ENCODE measurements around the gene ZNF74.

The ZNF74 gene

GRCh38 chr22:20434264-20434751 lies 40.4 kb downstream of the ZNF74 start:
- DNase-seq: no peak

GRCh38 chr22:20434773-20435172 lies 40.8 kb downstream of the ZNF74 start:
- no peak for DNase-seq

- no peak for DNase-seq
Measured at GRCh38 chr22:20435436-20436306, 41.7 kb downstream of the ZNF74 start.

GRCh38 chr22:20436307-20436767 lies 42.4 kb downstream of the ZNF74 start:
- no peak for DNase-seq

GRCh38 chr22:20436768-20437612 lies 43.0 kb downstream of the ZNF74 start:
- DNase-seq: no peak

GRCh38 chr22:20437613-20438426 lies 43.9 kb downstream of the ZNF74 start, which contains the start of gene SCARF2:
Gene SCARF2 (minus strand): TSS chr22:20437825. CDS start chr22:20437754, 71 bp downstream.
- DNase-seq: no peak

- DNase-seq: no peak
Measured at GRCh38 chr22:20438427-20438677, 44.4 kb downstream of the ZNF74 start.

- no peak for DNase-seq
Measured at GRCh38 chr22:20438678-20439492, 44.9 kb downstream of the ZNF74 start.

GRCh38 chr22:20439556-20439927 lies 45.6 kb downstream of the ZNF74 start:
- DNase-seq: no peak

GRCh38 chr22:20439928-20440575 lies 46.1 kb downstream of the ZNF74 start:
- no peak for DNase-seq

- DNase-seq: no peak
Measured at GRCh38 chr22:20440637-20441591, 47.0 kb downstream of the ZNF74 start.

GRCh38 chr22:20441631-20442484 lies 47.9 kb downstream of the ZNF74 start:
- DNase-seq: no peak

GRCh38 chr22:20442485-20443284 lies 48.7 kb downstream of the ZNF74 start:
- DNase-seq: no peak

GRCh38 chr22:20444325-20444724 lies 50.4 kb downstream of the ZNF74 start:
- DNase-seq: no peak

GRCh38 chr22:20446383-20446970 lies 52.5 kb downstream of the ZNF74 start:
- DNase-seq: no peak

- DNase-seq: no peak
Measured at GRCh38 chr22:20448630-20449029, 54.7 kb downstream of the ZNF74 start.

GRCh38 chr22:20449819-20450550 lies 56.0 kb downstream of the ZNF74 start:
- DNase-seq: no peak
